Transverse colon (tissue), 3 donors: Measurements from ENCODE around the gene MSLN.

Experiments used
- POLR2A ChIP-seq: fragments of 450-650 bp; IDR thresholded peaks from one replicate; pipeline ENCODE4 v1.6.1; 2016; ENCODE audit warnings: antibody characterized with exemption, mild to moderate bottlenecking, moderate library complexity
- TF ChIP-seq, protein P1 (sequence below), 5 experiments: fragments of 200-600 bp in 3 of 5; fragments of 450-650 bp in 2 of 5; sonication (generic) in 3 of 5; IDR thresholded peaks; 1 replicate in 2 of 5; 2 replicates in 3 of 5; pipeline ENCODE4 v1.5.1; 2016 to 2017; ENCODE audit warnings: antibody characterized with exemption in 5 of 5, inconsistent platforms in 3 of 5, mild to moderate bottlenecking in 2 of 5, moderate library complexity in 1 of 5

DNA sequence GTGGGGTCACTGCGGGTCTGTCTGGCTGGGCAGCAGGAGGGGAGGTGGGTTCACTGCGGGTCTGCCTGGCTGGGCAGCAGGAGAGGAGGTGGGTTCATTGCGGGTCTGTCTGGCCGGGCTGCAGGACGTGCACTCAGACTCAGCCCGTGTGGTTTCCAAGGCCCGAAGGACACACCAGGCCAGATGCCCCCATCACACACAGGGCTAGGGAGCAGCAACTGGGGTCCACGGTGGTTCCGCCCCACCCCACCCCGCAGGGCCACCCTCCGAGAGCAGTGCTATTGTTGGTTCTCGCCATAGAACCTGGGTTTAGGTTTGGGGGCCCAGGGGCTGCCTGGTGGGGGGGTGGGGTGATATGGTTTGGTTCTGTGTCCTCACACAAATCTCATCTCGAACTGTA, 13.9 kb upstream of the MSLN start:
- no peak for TF ChIP-seq POLR2A
- TF ChIP-seq, protein P1, sequence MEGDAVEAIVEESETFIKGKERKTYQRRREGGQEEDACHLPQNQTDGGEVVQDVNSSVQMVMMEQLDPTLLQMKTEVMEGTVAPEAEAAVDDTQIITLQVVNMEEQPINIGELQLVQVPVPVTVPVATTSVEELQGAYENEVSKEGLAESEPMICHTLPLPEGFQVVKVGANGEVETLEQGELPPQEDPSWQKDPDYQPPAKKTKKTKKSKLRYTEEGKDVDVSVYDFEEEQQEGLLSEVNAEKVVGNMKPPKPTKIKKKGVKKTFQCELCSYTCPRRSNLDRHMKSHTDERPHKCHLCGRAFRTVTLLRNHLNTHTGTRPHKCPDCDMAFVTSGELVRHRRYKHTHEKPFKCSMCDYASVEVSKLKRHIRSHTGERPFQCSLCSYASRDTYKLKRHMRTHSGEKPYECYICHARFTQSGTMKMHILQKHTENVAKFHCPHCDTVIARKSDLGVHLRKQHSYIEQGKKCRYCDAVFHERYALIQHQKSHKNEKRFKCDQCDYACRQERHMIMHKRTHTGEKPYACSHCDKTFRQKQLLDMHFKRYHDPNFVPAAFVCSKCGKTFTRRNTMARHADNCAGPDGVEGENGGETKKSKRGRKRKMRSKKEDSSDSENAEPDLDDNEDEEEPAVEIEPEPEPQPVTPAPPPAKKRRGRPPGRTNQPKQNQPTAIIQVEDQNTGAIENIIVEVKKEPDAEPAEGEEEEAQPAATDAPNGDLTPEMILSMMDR (IDR thresholded peaks at IDR 0.05) = no peak
